CD4-positive, alpha-beta T cell treated with Interleukin-21 for 1 hour (primary cell): ENCODE data around the gene RPS17.

ENCODE experiments used
- DNase-seq: peaks from one replicate; pipeline ENCODE4 v3.0.0-alpha.2; 2020

RPS17 gene

DNA sequence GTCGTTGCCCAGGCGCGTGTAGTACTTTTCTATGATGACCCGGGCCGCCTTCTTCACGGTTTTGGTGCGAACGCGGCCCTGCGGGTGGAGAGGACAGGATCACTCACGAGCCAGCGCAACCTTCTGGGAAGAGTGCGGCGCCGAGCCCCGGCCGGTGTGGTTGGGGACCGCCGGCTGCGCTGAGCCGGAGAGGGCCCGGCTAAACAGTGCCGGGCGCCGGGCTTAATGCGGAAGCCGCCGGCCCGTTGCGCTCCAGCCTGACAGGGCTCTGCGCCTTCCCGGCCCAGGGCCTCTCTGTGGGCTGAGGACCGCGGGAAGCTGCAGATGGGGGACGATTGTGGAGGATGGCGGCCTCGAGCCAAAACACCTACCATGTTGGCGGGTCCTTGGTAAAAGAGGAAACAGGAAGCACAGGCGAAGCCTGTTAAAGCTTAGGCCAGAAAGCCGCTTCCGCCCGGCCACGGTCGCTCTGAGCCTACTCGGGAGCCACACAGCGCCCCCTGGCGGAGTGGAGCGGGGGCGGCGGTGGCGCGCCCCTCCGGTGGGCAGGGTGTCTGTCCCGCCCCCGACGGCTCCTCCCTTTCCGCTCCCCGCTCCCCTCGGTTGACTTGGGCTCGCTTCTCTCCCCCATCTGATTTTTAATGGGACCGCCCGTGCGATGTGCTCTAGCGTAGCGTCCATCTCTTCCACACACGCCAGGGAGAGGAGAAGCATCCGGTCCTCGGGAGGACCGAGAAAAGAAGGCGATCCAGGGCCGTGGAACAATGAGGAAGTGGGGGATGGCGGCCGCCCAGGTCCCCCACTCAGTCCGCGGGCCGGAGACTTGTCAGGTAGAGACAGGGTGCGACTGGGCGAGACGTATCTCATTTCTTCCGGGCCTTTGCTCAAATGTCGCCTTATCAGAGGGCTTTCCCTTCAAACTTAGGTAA, at the start of gene RPS17:
RPS17 (minus strand) TSS at position 403 of the 929 bp plus-strand sequence; CDS start at position 374, 29 bp downstream.
- peak; percentile 98 for DNase-seq

DNA sequence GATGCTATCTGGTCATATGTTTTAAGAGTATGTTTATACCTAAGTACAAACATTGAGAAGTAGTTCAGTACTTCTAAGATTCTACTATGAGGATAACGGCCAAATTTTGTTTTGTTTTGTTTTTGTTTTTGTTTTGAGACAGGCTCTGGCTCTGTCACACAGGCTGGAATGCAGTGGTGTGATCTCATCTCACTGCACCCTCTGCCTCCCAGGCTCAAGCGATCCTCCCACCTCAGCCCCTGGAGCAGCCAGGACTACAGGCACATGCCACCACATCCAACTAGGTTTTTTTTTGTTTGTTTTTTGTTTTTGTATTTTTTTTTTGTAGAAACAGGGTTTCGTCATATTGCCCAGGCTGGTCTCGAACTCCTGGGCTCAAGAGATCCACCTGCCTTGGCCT, 47.5 kb upstream of the RPS17 start:
- no peak for DNase-seq

- DNase-seq = no peak
These were observed 44.8 kb upstream of the RPS17 start for GRCh38 chr15:82585072-82585471.

GRCh38 chr15:82580713-82581112, 40.5 kb upstream of the RPS17 start:
- no peak for DNase-seq

- no peak for DNase-seq
These were observed 35.1 kb upstream of the RPS17 start for GRCh38 chr15:82575335-82575734.

DNA sequence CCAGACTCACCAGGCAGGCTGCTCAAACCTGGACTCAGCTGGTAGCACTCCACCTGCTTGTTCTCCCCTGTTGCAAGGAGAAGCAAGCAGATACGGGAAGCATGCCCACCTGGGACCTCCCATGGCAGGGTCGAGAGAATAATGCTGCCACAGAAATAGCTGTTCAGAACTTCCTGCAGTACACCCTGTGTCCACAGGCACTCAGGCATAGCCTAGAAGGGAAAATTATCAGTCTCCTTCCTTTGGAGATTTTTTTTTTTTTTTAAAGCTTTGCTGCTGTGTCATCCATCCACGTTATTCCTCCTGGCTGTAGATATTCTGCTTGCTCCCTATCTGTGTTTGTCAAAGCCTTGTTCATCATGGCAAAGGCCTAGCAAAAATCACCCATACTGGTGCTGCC, 32.7 kb upstream of the RPS17 start:
- no peak for DNase-seq

GRCh38 chr15:82572311-82572710, 32.1 kb upstream of the RPS17 start:
- DNase-seq = no peak

GRCh38 chr15:82571722-82572222, 31.5 kb upstream of the RPS17 start:
- DNase-seq = no peak

DNA sequence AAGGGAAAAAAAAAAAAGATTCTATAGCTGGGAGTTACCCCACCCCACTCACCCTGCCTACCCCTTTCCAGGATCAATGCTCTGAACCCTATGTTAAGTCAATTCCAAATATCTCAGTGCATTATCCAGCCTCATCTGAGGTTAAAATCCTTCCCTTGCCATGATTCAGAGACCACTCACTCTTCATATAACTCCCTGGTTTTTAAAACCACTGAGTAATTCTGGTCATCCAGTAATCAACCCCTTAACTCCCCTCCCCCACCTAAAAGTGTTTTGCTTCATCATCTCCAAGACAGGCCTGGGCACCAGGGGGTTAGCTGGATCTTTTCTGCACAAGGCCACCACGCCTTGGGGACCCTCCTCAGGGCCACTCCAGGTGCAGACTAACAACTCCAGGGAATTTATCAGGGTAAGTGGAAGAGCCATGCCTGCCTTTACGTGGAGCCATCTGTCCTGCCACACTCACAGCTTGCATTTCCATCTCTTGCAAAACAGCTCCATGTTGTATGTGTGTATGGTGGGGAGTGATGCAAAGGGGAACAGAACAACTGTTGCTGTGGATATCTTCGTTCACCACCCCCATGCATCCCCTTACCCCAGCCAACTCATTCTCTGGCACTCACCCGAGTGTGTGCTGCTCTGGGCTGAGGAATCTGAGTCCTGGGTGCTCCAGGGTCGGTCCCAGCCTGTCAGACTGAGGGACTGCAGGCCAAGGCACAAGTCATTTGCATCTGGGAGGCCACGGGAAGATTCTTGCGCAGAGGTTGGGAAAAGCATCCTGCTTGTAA, 30.7 kb upstream of the RPS17 start:
- no peak for DNase-seq

- no peak for DNase-seq
These were observed 29.6 kb upstream of the RPS17 start for GRCh38 chr15:82569834-82570233.

GRCh38 chr15:82568986-82569385, 28.7 kb upstream of the RPS17 start:
- no peak for DNase-seq

- DNase-seq = no peak
These were observed 27.4 kb upstream of the RPS17 start for GRCh38 chr15:82567661-82568060.

- DNase-seq = no peak
These were observed 26.4 kb upstream of the RPS17 start for GRCh38 chr15:82566690-82567089.

DNA sequence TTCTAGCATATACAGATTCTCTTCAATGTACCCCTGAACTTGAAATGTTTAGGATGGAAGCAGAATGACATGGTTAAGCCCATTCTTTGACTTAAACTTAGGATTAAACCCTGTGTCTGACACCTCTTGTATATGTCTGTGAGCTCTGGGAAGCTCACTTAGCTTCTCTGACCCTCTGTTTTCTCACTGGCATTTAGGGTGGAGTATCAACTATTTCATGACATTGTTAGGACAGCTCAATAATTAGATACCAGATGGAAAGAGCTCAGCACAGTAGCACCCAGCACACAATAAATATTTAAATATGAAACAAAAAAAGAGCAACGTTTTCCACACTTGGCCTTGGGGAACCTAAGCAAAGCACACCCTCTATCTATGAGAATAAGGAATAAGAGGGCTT, 18.2 kb upstream of the RPS17 start:
- DNase-seq = no peak

DNA sequence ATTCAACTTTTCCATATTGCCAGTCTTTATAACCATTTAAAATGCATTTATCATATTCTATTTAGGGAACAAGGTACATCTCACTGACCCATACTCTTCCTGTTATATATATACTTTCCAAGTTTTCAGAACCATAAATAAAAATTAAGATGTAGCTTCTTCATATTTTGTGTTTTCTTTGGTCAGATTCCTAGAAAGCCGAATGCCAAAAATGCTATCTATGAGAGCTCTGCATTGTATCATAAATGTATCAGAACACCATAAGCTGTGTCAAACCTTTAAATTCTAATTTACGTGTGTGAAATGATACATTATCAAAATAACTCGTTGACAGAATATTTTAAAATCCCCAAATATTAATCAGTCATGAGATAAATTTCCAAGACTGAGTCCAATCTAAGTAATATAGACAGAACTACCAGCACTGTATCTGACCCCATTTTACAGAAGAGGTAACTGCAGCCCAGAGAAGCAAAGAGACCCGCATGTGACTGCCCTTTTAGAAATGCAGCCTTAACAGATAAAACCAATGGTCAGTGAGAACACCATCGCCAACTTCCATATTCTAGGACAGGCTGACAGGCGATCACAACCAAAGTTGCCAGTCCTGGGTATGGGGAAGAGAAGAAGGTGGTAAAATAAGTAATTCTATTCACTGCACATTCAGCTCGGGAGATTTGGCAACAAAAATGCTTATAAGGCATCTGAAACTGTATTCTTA, 16.2 kb upstream of the RPS17 start:
- no peak for DNase-seq

DNA sequence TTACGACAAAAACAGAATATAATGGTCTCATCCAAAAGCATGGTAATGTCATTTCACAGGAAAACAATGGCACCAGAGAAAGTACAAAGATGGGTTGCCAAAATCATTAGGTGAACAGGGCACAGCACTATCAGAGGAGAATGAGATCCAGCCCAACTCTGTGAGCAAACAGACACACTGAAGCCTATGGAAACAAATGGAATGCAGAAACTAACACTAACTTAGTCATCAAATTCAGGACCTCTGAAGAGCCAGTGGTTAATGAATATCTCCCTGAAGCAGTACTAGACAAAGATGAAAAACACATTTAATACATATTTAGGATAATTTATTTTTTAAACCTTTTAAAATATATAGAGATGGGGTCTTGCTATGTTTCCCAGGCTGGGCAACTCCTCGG, 14.6 kb upstream of the RPS17 start:
- no peak for DNase-seq

GRCh38 chr15:82554351-82554750, 14.1 kb upstream of the RPS17 start:
- DNase-seq = no peak

- DNase-seq = no peak
These were observed 13.6 kb upstream of the RPS17 start for GRCh38 chr15:82553846-82554245.

GRCh38 chr15:82552861-82553260, 12.6 kb upstream of the RPS17 start:
- DNase-seq = no peak

DNA sequence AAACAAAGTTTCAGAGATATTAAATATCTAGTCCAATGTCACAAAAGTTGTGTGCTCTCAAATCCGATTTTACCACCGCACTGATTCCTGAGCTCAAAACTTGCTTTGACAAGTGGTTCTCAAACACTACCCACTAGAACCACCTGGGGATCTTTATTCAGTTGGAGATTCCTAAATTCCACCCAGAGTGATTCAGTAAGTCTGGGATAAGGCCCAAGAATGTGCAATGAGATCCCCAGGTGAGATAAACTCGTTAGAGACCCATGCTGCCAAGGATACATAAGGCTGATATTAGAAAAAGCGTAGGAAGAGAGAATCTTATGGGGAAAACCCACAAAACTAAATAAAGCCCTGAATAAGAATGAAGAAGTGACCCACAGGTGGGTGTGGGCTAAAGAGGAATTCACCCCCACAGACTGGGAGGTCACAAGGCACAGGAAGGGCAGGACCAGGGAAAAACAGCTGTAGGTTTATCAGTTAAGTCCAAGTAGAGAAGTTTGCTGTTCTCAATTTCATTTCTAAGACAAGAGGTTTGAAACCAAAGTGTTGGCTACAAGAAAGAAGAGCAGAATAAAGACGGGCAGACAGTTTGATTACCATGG, 11.5 kb upstream of the RPS17 start:
- DNase-seq = no peak

- no peak for DNase-seq
These were observed 9.0 kb upstream of the RPS17 start for GRCh38 chr15:82549199-82549665.

DNA sequence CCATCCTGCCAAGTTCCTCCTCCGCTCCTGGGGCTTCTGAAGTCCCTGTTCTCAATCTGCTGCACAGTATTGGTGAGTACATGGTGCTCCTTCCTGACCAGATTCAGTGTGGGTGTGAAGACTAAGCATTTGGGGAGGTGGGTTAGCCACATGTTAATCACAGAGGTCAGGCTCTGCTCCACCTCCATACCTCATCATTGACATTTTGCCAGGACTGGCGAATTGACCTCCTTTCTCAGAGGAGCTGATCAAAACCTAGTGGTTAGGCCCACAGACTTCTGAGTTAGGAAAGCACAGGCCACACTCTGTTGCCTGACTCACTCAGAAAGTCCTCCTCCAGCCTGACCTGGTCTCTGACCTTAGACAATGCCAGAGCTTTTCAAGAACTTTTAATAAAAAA, 8.4 kb upstream of the RPS17 start:
- no peak for DNase-seq

GRCh38 chr15:82545478-82545877, 5.2 kb upstream of the RPS17 start:
- DNase-seq = no peak
